SK-N-MC (cell line): Measurements from ENCODE around the gene EBF4.

ENCODE experiments used
- EZH2 ChIP-seq: fragments of 200-600 bp; sonication (generic); IDR thresholded peaks from one replicate; pipeline ENCODE4 v1.6.1; 2017; ENCODE audit warnings: antibody characterized with exemption
- FOXP2 ChIP-seq: optimal IDR thresholded peaks from 2 replicates; pipeline ENCODE3; 2011; ENCODE audit warnings: mild to moderate bottlenecking, moderate library complexity; ENCODE audit not compliant: insufficient read depth; ENCODE audit errors: extremely low read length, control extremely low read depth
- POLR2AphosphoS5 ChIP-seq: IDR thresholded peaks from 2 replicates; pipeline ENCODE4 v1.6.1; 2012; ENCODE audit warnings: mild to moderate bottlenecking, low read depth, low read length, borderline replicate concordance

- no peak; the same call in none of the 2 replicates for TF ChIP-seq POLR2AphosphoS5
- no peak for TF ChIP-seq EZH2
- no peak for TF ChIP-seq FOXP2
Measured at GRCh38 chr20:2652724-2653555, 39.6 kb upstream of the EBF4 start.
